Left lobe of liver (tissue), 2 donors: ENCODE results near the gene GTF2H3. TPM values are rescaled to one million over a fixed set of nuclear protein-coding genes. Genes with fewer than 3 reads are reported as not detected.

ENCODE experiments used
- ATAC-seq: fragments of 200-7000 bp; cut with Tn5 transposase; one replicate; pipeline ENCODE4 v1.9.1; 2020; ENCODE audit warnings: mild to moderate bottlenecking, moderate library complexity
- DNase-seq: peaks from one replicate; pipeline ENCODE4 v3.0.0-alpha.2; 2020; ENCODE audit warnings: low spot score
- total RNA-seq: library from RNA; stranded (reverse); gene quantifications from one replicate; pipeline ENCODE4 v1.2.1, GENCODE V29; 2021
- donor health status: DM: no; HTN: no; CAD: no; lungs with moderate emphysema.
- donor health status: DM: no; HTN: yes; CAD: no.

The GTF2H3 gene
- total RNA-seq, 1 donor from 2014 or later = 7.5 TPM

- DNase-seq (no peak), ATAC-seq (no peak)
Measured at GRCh38 chr12:123705935-123706334, 72.3 kb downstream of the GTF2H3 start.

GRCh38 chr12:123707466-123707865 lies 73.8 kb downstream of the GTF2H3 start:
- no peak for ATAC-seq

More at GRCh38 chr12:123707466-123707865, 73.8 kb downstream of the GTF2H3 start:
- DNase-seq = no peak

Other genes with a start within 250 kb of the GTF2H3 start
- 14.7 TPM for gene KMT5A, start 249.7 kb upstream of the GTF2H3 start, total RNA-seq
- 2.7 TPM for gene RILPL2, start 197.1 kb upstream of the GTF2H3 start, total RNA-seq
- gene SNRNP35, start 175.7 kb upstream of the GTF2H3 start, total RNA-seq = 7.6 TPM
- gene RILPL1, start 100.1 kb upstream of the GTF2H3 start, total RNA-seq = 3.4 TPM
- gene TMED2, start 49.3 kb upstream of the GTF2H3 start, total RNA-seq = 266 TPM
- 10.0 TPM for gene DDX55, start 31.7 kb upstream of the GTF2H3 start, total RNA-seq
- 23.9 TPM for gene EIF2B1, start 143 bp upstream of the GTF2H3 start, total RNA-seq
- 1.5 TPM for gene TCTN2, start 37.3 kb downstream of the GTF2H3 start, total RNA-seq
- 10.7 TPM for gene ATP6V0A2, start 78.5 kb downstream of the GTF2H3 start, total RNA-seq
- 0.28 TPM for gene DNAH10, start 128.5 kb downstream of the GTF2H3 start, total RNA-seq